Measurements from ENCODE around the gene KDM5C.

GRCh38 chrX:53260836-53261235 is 35.8 kb upstream of the KDM5C start:
- TF ChIP-seq CTCF (conservative IDR thresholded peaks at IDR 0.05; ENCODE audit: low read depth, low read length), result no peak
- no peak for TF ChIP-seq EZH2phosphoT487 (IDR thresholded peaks at IDR 0.05; ENCODE audit: borderline replicate concordance, low read length)

Data from PC-3 (cell line).